Measurements from ENCODE around the gene FAF1.

FAF1 gene

DNA sequence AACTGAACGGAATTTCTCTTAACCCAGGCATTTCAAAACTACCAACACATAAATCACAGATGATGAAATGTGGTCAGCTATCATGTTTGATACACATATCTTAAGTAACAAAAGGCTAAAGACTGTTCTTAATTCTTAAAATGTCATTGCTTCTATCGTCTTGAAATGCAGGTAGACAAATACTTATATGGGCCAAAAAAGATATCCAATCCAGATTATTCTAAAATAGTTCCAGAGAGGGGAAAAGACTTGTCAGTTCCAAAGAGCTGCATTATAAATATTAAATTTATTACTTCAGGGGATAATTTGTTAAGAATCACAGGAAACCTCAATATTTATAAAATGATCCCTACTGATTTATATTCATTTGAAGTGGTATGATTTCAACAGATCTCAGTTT, 259.4 kb downstream of the FAF1 start:
- no peak for DNase-seq (ENCODE audit: low spot score)

DNA sequence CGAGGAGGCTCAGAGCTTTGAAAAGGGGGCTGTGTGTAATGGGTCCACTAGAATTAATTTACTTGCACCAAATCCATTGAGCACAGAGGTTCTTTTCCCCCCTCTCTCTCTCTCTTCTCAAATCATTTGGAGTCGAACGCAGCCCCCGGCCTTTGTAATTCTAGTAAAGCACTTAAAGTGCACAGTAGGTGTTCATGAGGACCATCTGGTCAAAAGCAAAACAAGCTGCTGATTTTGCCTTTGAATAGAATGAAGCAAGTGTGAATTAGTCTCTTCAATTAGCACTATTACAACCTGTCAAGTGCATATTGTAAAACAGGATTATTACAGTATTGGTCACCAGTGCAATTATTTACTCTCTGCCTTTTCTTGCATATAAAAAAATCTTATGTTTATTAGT, 259.9 kb downstream of the FAF1 start:
- no peak for DNase-seq (ENCODE audit: low spot score)

- no peak for DNase-seq (ENCODE audit: low spot score)
Observed at GRCh38 chr1:50699795-50700194, 260.3 kb downstream of the FAF1 start.

GRCh38 chr1:50697440-50698421, 262.3 kb downstream of the FAF1 start:
- DNase-seq (ENCODE audit: low spot score), result no peak

- DNase-seq (ENCODE audit: low spot score), result no peak
Observed at GRCh38 chr1:50693829-50694228, 266.2 kb downstream of the FAF1 start.

DNA sequence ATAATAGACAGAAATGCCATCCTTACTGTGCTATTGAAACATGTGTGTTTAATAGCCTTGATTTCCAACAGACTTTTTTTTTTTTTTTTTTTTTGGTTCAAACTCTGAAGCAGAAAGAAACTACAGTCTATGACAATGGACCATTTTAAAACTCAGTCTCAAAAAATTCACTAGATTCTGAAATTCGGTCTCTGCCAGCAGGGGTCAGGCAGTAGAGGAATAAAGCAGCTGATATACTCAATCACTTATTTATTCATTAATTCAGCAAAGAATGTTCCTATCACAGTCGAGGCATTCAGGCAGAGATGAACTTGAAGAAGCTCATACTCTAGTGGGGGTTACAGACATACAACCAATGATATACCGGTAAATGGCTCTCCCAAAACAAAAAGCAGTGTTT, 275.9 kb downstream of the FAF1 start:
- no peak for DNase-seq (ENCODE audit: low spot score)

DNA sequence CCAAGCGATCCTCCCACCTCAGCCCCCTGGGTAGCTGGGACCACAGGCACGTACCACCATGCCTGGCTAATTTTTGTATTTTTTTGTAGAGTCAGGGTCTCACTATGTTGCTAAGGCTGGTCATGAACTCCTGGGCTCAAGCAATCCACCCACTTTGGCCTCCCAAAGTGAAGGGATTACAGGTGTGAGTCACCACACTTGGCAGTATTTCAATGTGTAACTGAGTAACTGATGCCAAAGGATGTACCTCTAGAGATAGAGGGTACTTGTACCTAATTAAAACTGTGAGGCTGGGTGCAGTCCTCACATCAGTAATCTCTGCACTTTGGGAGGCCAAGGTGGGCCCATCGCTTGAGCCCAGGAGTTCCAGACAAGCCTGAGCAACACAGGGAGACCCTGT, 278.1 kb downstream of the FAF1 start:
- no peak for DNase-seq (ENCODE audit: low spot score)

DNA sequence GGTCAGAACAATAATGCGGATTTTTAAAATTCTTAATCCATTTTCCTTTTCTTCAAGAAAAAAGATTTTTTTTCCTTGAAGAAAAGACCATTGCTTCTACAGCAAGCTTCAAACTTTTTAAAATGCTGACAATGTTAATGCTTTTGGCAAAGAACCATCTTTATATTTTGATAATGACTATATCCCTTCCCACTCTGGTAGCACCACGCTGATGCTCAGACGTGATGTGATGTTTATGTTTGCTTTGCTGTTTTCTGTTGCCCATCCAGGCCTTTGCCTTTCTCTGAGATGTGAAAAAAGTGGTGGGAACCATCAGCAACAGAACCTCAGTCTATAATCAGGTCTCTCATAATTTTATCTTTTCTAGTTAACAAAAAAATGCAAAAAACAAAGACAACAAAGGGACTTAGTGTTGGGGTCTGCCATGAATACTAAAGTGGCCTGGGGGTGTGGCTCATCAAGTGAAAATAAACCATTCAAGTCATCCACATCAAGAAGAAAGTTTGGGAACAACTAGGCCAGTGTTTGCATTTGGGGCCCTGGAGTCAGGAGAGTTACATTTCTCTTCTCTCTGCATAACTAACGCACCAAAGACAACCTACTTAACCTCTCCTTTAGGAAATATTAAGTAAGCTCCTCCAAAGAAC, 292.2 kb downstream of the FAF1 start:
- DNase-seq (ENCODE audit: low spot score), result no peak

DNA sequence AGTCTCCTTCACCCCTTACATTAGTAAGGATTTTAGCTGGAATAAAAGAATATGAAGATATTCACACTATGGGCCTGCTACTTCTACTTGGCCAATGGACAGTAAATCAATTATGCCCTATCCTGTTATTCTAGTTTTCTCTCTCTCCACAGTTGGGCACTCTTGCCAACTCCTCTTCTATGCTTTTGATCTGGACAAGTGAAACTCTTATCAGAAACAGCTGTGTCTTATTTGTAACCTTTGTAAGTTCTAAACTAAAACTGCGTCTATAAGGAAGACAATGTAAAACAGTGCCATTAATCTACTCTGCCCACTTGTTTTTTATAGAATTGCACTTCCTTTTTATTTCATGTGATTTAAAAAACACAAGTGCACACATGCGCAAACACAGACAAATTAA, 292.8 kb downstream of the FAF1 start:
- DNase-seq (ENCODE audit: low spot score), result no peak

- DNase-seq (ENCODE audit: low spot score), result no peak
Observed at GRCh38 chr1:50666849-50667248, 293.2 kb downstream of the FAF1 start.

- no peak for DNase-seq (ENCODE audit: low spot score)
Observed at GRCh38 chr1:50665413-50665812, 294.7 kb downstream of the FAF1 start.

DNA sequence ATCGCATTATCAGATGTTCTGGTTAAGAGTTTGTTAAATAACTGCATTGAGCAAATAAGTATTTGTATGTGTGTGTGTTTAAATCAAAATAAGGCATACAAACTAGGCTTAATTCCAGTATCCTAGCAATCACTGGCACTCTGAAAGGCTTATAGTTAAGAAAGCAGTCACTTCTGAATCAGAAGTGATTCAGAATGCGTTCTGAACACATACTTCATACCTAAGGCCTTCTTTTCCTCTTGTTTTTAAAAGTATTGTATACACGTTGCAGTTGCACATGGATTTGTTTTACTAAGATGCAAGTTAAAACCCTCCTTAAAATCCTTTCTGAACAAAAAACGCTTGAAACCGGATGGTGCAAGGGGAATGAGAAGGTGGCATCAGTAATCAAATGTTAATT, 298.4 kb downstream of the FAF1 start:
- no peak for DNase-seq (ENCODE audit: low spot score)

- DNase-seq (ENCODE audit: low spot score), result no peak
Observed at GRCh38 chr1:50659107-50659662, 300.9 kb downstream of the FAF1 start.

DNA sequence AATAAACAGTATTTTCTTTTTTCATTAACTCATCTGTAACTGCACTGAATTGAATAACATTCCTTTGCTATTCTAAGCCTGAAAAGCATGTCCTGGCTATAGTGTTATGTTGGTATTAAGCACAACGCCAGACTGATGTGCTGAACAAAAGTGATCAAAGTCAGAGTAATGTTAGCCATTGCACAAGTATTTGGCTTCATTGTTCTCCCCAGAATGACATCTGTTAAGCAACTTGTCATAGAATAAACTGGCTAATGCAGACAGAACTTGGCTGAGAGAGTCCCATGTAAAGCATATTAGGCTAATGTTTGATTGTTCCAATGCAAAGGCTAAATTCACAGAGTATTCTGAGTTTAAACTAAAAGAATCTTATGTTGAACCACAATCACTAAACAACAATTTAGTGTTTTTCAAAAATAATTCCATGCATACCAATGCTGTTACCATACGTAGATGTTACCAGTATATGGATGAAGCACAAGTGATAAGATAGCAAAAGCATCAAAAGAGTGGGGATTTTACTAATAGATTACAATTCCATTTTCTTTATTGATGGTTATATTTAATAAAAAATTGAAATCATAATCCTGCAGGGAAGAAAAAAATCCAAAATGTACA, 301.5 kb downstream of the FAF1 start:
- no peak for DNase-seq (ENCODE audit: low spot score)

- no peak for DNase-seq (ENCODE audit: low spot score)
Observed at GRCh38 chr1:50656931-50657330, 303.1 kb downstream of the FAF1 start.

DNA sequence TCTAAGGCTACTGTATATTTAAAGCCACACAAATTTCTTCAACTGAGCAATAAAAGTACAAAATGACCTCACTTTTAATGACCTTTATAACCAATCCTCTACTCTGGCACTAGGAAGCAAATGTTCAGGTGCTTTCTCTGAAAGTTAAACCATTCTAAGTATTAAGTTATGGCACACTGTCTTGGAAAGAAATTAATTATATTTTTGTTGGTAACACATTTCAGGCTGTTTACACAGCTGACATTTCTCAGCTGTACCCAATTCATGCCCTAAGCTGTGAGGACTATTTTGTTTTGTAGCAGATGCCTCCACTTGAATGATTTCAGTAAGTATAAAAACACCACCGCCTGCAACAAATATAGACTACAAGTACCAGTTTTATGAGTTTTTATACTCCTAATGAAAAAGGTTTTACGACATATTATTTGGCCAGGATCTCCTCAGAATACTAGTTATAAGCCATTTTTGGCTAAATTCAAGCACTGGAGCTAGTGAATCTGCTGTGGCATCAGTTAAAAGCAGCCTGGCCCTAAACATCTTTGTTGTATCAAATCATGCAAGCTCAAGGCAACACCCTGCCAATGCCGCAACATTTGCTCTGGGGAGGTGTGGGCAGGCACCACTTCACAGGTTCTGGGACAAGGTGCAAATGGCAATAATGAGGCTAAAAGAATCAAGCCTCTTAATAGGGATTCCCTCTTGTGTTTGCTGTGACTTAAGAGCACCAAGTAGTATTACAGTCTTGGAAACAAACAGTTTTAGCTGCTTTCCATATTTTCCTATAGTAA, 308.4 kb downstream of the FAF1 start:
- DNase-seq (ENCODE audit: low spot score), result no peak

GRCh38 chr1:50646526-50646925, 313.5 kb downstream of the FAF1 start:
- DNase-seq (ENCODE audit: low spot score), result no peak

- DNase-seq (ENCODE audit: low spot score), result no peak
Observed at GRCh38 chr1:50645139-50645538, 314.9 kb downstream of the FAF1 start.

GRCh38 chr1:50644447-50645105, 315.5 kb downstream of the FAF1 start:
- no peak for DNase-seq (ENCODE audit: low spot score)

GRCh38 chr1:50637460-50637859, 322.6 kb downstream of the FAF1 start:
- no peak for DNase-seq (ENCODE audit: low spot score)

GRCh38 chr1:50634251-50634650, 325.8 kb downstream of the FAF1 start:
- DNase-seq (ENCODE audit: low spot score), result no peak

Measured in SW480 (cell line).